ENCODE measurements around the gene AKAP1. TPM values are rescaled to one million over a fixed set of nuclear protein-coding genes. Genes with fewer than 3 reads are reported as not detected.

AKAP1 gene
- total RNA-seq, 1 donor from 2014 or later = 21.5 TPM

- Mint-ChIP-seq H3K4me3 (no peak overlapping the region), H3K4me1 (peaks cover 12% of the 10 kb centered on the region), H3K27ac (ENCODE audit: unreplicated experiment) (no peak overlapping the region), H3K9me3 (no peaks in the 10 kb centered on the region), H3K27me3 (ENCODE audit: low read depth) (no peaks in the 10 kb centered on the region), H3K36me3 (ENCODE audit: low read depth) (peaks cover 5% of the 10 kb centered on the region)
- TF ChIP-seq, protein P1, sequence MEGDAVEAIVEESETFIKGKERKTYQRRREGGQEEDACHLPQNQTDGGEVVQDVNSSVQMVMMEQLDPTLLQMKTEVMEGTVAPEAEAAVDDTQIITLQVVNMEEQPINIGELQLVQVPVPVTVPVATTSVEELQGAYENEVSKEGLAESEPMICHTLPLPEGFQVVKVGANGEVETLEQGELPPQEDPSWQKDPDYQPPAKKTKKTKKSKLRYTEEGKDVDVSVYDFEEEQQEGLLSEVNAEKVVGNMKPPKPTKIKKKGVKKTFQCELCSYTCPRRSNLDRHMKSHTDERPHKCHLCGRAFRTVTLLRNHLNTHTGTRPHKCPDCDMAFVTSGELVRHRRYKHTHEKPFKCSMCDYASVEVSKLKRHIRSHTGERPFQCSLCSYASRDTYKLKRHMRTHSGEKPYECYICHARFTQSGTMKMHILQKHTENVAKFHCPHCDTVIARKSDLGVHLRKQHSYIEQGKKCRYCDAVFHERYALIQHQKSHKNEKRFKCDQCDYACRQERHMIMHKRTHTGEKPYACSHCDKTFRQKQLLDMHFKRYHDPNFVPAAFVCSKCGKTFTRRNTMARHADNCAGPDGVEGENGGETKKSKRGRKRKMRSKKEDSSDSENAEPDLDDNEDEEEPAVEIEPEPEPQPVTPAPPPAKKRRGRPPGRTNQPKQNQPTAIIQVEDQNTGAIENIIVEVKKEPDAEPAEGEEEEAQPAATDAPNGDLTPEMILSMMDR (conservative IDR thresholded peaks at IDR 0.05) = no peak
- no peak for DNase-seq (ENCODE audit: low read depth, low spot score)
These were observed 39.0 kb downstream of the AKAP1 start for GRCh38 chr17:57124053-57124452.

DNA sequence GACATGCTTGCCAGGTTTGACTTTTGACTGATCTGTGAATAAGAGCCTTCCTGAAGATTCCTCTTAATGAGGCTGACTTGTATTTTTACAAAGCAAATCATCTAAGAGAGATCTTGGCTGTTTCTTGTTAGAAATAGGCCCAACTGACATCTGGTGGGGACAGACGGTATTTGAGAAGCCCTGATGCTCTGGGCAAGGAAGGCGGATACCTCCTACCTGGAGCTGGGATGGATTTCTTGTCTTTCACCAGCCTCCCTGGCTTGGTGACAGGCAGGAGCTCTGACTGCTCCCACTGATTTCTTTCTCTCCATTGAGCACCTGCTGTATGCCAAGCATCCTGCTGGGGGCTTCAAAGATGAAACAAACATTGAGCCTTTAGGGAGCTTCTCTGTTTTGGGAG lies 40.4 kb downstream of the AKAP1 start:
- Mint-ChIP-seq H3K4me3 (no peak overlapping the region), H3K9me3 (no peaks in the 10 kb centered on the region), H3K36me3 (ENCODE audit: low read depth) (peaks cover 4% of the 10 kb centered on the region), H3K4me1 (peaks cover 12% of the 10 kb centered on the region), H3K27ac (ENCODE audit: unreplicated experiment) (no peak overlapping the region), H3K27me3 (ENCODE audit: low read depth) (no peaks in the 10 kb centered on the region)
- no peak for DNase-seq (ENCODE audit: low read depth, low spot score)
- TF ChIP-seq, protein P1 (conservative IDR thresholded peaks at IDR 0.05) = no peak

GRCh38 chr17:57125866-57126265 lies 40.8 kb downstream of the AKAP1 start:
- no peak overlapping the region for H3K4me3 Mint-ChIP-seq
- peak overlapping the region; percentile 63 for H3K27ac Mint-ChIP-seq (ENCODE audit: unreplicated experiment)
- peaks cover 14% of the 10 kb centered on the region for H3K4me1 Mint-ChIP-seq
- H3K36me3 Mint-ChIP-seq (ENCODE audit: low read depth) = peaks cover 4% of the 10 kb centered on the region
- no peak for DNase-seq (ENCODE audit: low read depth, low spot score)
- TF ChIP-seq, protein P1 (conservative IDR thresholded peaks at IDR 0.05) = no peak
- H3K9me3 Mint-ChIP-seq = no peaks in the 10 kb centered on the region
- H3K27me3 Mint-ChIP-seq (ENCODE audit: low read depth) = no peaks in the 10 kb centered on the region

GRCh38 chr17:57130708-57131461 lies 45.8 kb downstream of the AKAP1 start:
- H3K36me3 Mint-ChIP-seq (ENCODE audit: low read depth) = peaks cover 1% of the 10 kb centered on the region
- no peaks in the 10 kb centered on the region for H3K27me3 Mint-ChIP-seq (ENCODE audit: low read depth)
- H3K4me3 Mint-ChIP-seq = peak overlapping the region; percentile 8
- TF ChIP-seq, protein P1 (conservative IDR thresholded peaks at IDR 0.05) = peak; percentile 94
- DNase-seq (ENCODE audit: low read depth, low spot score) = peak; percentile 91
- H3K27ac Mint-ChIP-seq (ENCODE audit: unreplicated experiment) = no peak overlapping the region
- H3K9me3 Mint-ChIP-seq = no peaks in the 10 kb centered on the region
- H3K4me1 Mint-ChIP-seq = peaks cover 32% of the 10 kb centered on the region

GRCh38 chr17:57132663-57133062 lies 47.6 kb downstream of the AKAP1 start:
- TF ChIP-seq, protein P1 (conservative IDR thresholded peaks at IDR 0.05) = no peak
- Mint-ChIP-seq H3K4me1 (peaks cover 43% of the 10 kb centered on the region), H3K27ac (ENCODE audit: unreplicated experiment) (peak overlapping the region; percentile 58), H3K4me3 (peak overlapping the region; percentile 38), H3K27me3 (ENCODE audit: low read depth) (no peaks in the 10 kb centered on the region), H3K9me3 (no peaks in the 10 kb centered on the region), H3K36me3 (ENCODE audit: low read depth) (no peaks in the 10 kb centered on the region)
- no peak for DNase-seq (ENCODE audit: low read depth, low spot score)

Data from neural crest cell (in vitro differentiated cells).